H1 (cell line): Measurements from ENCODE around the gene DBET. TPM values are rescaled to one million over a fixed set of nuclear protein-coding genes. Genes with fewer than 3 reads are reported as not detected.

Experiments used
- CTCF ChIA-PET: fragments of 300-600 bp; sonication (Branson Sonifier 250); formaldehyde crosslinking; loops from one replicate; lab custom pipeline; 2021; ENCODE audit not compliant: partially characterized antibody; lab: Charles Lee
- POLR2A ChIA-PET: fragments of 300-600 bp; sonication (Branson Sonifier 250); formaldehyde crosslinking; loops from one replicate; lab custom pipeline; 2021; ENCODE audit warnings: inconsistent platforms; ENCODE audit not compliant: partially characterized antibody; lab: Charles Lee
- DNase-seq, 2 experiments: peaks; one replicate each; pipeline versions ENCODE4 v3.0.0 to v3.0.0-alpha.2; 2010 to 2022; ENCODE audit warnings: low spot score in 2 of 2, low read depth in 1 of 2, mixed read lengths in 1 of 2
- FAIRE-seq: peaks from 2 replicates; lab custom pipeline; 2011; peaks lifted over from hg19 to GRCh38; lab: Jason Lieb, UNC
- H2AFZ ChIP-seq: 2 replicates; pipeline ENCODE4 v1.8.1; 2012; ENCODE audit warnings: low read length, inconsistent platforms
- H2AK5ac ChIP-seq: 2 replicates; pipeline ENCODE4 v1.6.1; 2013; ENCODE audit warnings: low read depth, low read length
- H2BK120ac ChIP-seq: replicated peaks from 2 replicates; pipeline ENCODE3; 2013; ENCODE audit warnings: low read depth, low read length, inconsistent platforms
- H2BK12ac ChIP-seq: 2 replicates; pipeline ENCODE4 v1.6.1; 2013; ENCODE audit warnings: low read depth, low read length
- H2BK15ac ChIP-seq: 2 replicates; pipeline ENCODE4 v1.6.1; 2013; ENCODE audit warnings: low read length
- H2BK20ac ChIP-seq: 2 replicates; pipeline ENCODE4 v1.6.1; 2013; ENCODE audit warnings: low read length
- H2BK5ac ChIP-seq: 2 replicates; pipeline ENCODE4 v1.6.1; 2013; ENCODE audit warnings: low read depth, low read length
- H3K14ac ChIP-seq: 2 replicates; pipeline ENCODE4 v1.6.1; 2013; ENCODE audit warnings: inconsistent platforms; ENCODE audit not compliant: insufficient read length
- H3K18ac ChIP-seq: 2 replicates; pipeline ENCODE4 v1.6.1; 2013; ENCODE audit warnings: low read length; ENCODE audit errors: extremely low read depth
- H3K23ac ChIP-seq: 2 replicates; pipeline ENCODE4 v1.6.1; 2013; ENCODE audit warnings: inconsistent platforms; ENCODE audit not compliant: insufficient read length
- H3K23me2 ChIP-seq: 2 replicates; pipeline ENCODE4 v1.6.1; 2013; ENCODE audit warnings: low read depth, low read length
- H3K27ac ChIP-seq: 2 replicates; pipeline ENCODE4 v1.6.1; 2011; ENCODE audit warnings: low read depth, low read length, inconsistent platforms
- H3K27me3 ChIP-seq, 4 experiments: replicated peaks in 1 of 4; 1 replicate in 1 of 4; 2 replicates in 3 of 4; pipeline versions ENCODE4 v1.6.1 to v1.8.1; 2011 to 2013; ENCODE audit warnings: low read length in 3 of 4, mild to moderate bottlenecking in 3 of 4, inconsistent platforms in 2 of 4, mixed read lengths in 2 of 4, moderate library complexity in 1 of 4; ENCODE audit not compliant: control insufficient read depth in 3 of 4, insufficient read depth in 3 of 4; ENCODE audit errors: extremely low read depth in 1 of 4
- H3K36me3 ChIP-seq, 4 experiments: 2 replicates each; pipeline versions ENCODE4 v1.6.1 to v1.8.1; 2011 to 2013; ENCODE audit warnings: mild to moderate bottlenecking in 4 of 4, low read length in 3 of 4, moderate library complexity in 2 of 4, control low read depth in 1 of 4, inconsistent platforms in 1 of 4; ENCODE audit not compliant: insufficient read depth in 4 of 4, control insufficient read depth in 2 of 4
- H3K4ac ChIP-seq: replicated peaks from 2 replicates; pipeline ENCODE3; 2013; ENCODE audit warnings: low read length, low read depth, mixed read lengths, inconsistent platforms; ENCODE audit not compliant: insufficient read length
- H3K4me1 ChIP-seq, 4 experiments: replicated peaks in 1 of 4; 1 replicate in 1 of 4; 2 replicates in 3 of 4; pipeline versions ENCODE4 v1.6.1 to v1.8.1; 2011 to 2013; ENCODE audit warnings: low read length in 3 of 4, inconsistent platforms in 2 of 4, mixed read lengths in 1 of 4; ENCODE audit not compliant: insufficient read depth in 4 of 4, control insufficient read depth in 3 of 4
- H3K4me2 ChIP-seq, 2 experiments: 2 replicates each; pipeline versions ENCODE4 v1.6.1 to v1.8.1; 2011 to 2013; ENCODE audit warnings: low read depth in 2 of 2, low read length in 2 of 2, control low read depth in 1 of 2, inconsistent platforms in 1 of 2, mild to moderate bottlenecking in 1 of 2; ENCODE audit not compliant: insufficient read depth in 1 of 2
- H3K4me3 ChIP-seq, 4 experiments: fragments of 200-600, 300-600 bp in 1 of 4; sonication (generic), shearing (Covaris generic), sonication (Bioruptor Twin) in 1 of 4; 2 replicates each; pipeline versions ENCODE4 v1.5.1 to v1.8.1; 2011 to 2016; ENCODE audit warnings: low read length in 4 of 4, low read depth in 3 of 4, control low read depth in 2 of 4, inconsistent platforms in 2 of 4, mild to moderate bottlenecking in 2 of 4, mixed read lengths in 1 of 4, moderate library complexity in 1 of 4; ENCODE audit not compliant: insufficient read depth in 2 of 4; ENCODE audit errors: extremely low read depth in 1 of 4
- H3K56ac ChIP-seq: replicated peaks from 2 replicates; pipeline ENCODE3; 2013; ENCODE audit warnings: low read depth, mild to moderate bottlenecking, mixed read lengths, low read length, inconsistent platforms; ENCODE audit not compliant: insufficient read length
- H3K79me1 ChIP-seq: 2 replicates; pipeline ENCODE4 v1.6.1; 2013; ENCODE audit warnings: low read depth, low read length, control low read depth
- H3K79me2 ChIP-seq, 2 experiments: 2 replicates each; pipeline versions ENCODE4 v1.6.1 to v1.8.1; 2012 to 2013; ENCODE audit warnings: low read length in 2 of 2, mild to moderate bottlenecking in 2 of 2, inconsistent platforms in 1 of 2; ENCODE audit not compliant: insufficient read depth in 2 of 2, control insufficient read depth in 1 of 2
- H3K9ac ChIP-seq, 4 experiments: replicated peaks in 1 of 4; 1 replicate in 1 of 4; 2 replicates in 3 of 4; pipeline versions ENCODE4 v1.6.1 to v1.8.1; 2011 to 2013; ENCODE audit warnings: low read depth in 3 of 4, low read length in 3 of 4, control low read depth in 2 of 4, mild to moderate bottlenecking in 2 of 4, moderate library complexity in 2 of 4, inconsistent platforms in 1 of 4; ENCODE audit errors: extremely low read depth in 1 of 4
- H3K9me3 ChIP-seq, 2 experiments: 2 replicates each; pipeline versions ENCODE4 v1.6.1 to v1.8.1; 2012 to 2013; ENCODE audit warnings: mild to moderate bottlenecking in 2 of 2, moderate library complexity in 2 of 2, control low read depth in 1 of 2, inconsistent platforms in 1 of 2, low read depth in 1 of 2, low read length in 1 of 2, mixed read lengths in 1 of 2; ENCODE audit not compliant: insufficient read depth in 2 of 2
- H4K20me1 ChIP-seq, 2 experiments: replicated peaks in 1 of 2; 2 replicates each; pipeline versions ENCODE3 to v1.8.1; 2011 to 2013; ENCODE audit warnings: inconsistent platforms in 2 of 2, low read length in 2 of 2, mild to moderate bottlenecking in 1 of 2; ENCODE audit not compliant: insufficient read depth in 2 of 2, control insufficient read depth in 1 of 2
- H4K5ac ChIP-seq: 2 replicates; pipeline ENCODE4 v1.6.1; 2013; ENCODE audit warnings: low read length, low read depth, mixed read lengths, inconsistent platforms; ENCODE audit not compliant: insufficient read length
- H4K8ac ChIP-seq: 2 replicates; pipeline ENCODE4 v1.8.0; 2013; ENCODE audit warnings: mild to moderate bottlenecking, moderate library complexity, low read length, inconsistent platforms; ENCODE audit not compliant: insufficient read depth; ENCODE audit errors: extremely low read depth
- H4K91ac ChIP-seq: replicated peaks from 2 replicates; pipeline ENCODE3; 2013; ENCODE audit warnings: low read length, mixed read lengths, inconsistent platforms; ENCODE audit not compliant: insufficient read length
- ATF2 ChIP-seq: IDR thresholded peaks from 2 replicates; pipeline ENCODE4 v1.6.1; 2012; ENCODE audit warnings: low read length, inconsistent platforms
- RNF2 ChIP-seq: fragments of 200-900, 300-1000 bp; sonication (generic); IDR thresholded peaks from 2 replicates; pipeline ENCODE4 v1.7.1; 2016; ENCODE audit warnings: borderline replicate concordance, low read depth, mild to moderate bottlenecking, antibody characterized with exemption, low read length; ENCODE audit not compliant: poor library complexity, severe bottlenecking; ENCODE audit errors: missing control alignments
- SP2 ChIP-seq: IDR thresholded peaks from 2 replicates; pipeline ENCODE4 v1.6.1; 2012; ENCODE audit warnings: mild to moderate bottlenecking, low read length, inconsistent platforms
- WGBS, 2 experiments: shearing (Covaris generic) in 1 of 2; methylation state at CpG; one replicate each; pipeline versions ENCODE4 v1.1.6 to v1.1.7; 2013 to 2015; ENCODE audit warnings: low lambda C conversion rate in 2 of 2, mixed read lengths in 2 of 2, inconsistent platforms in 1 of 2, low coverage in 1 of 2, missing lambda C conversion rate in 1 of 2; ENCODE audit not compliant: insufficient replicate concordance in 2 of 2, insufficient coverage in 1 of 2, insufficient read length in 1 of 2; ENCODE audit errors: extremely low coverage in 1 of 2, missing lambda C conversion rate in 1 of 2; 5-methylcytosine and 5-hydroxymethylcytosine counted together
- polyA plus RNA-seq, 7 experiments: library from polyadenylated mRNA; depleted of rRNA in 3 of 7; stranded (reverse) in 5 of 7; unstranded in 2 of 7; fragments of >200 nt in 5 of 7; fragments of 200-250 nt in 2 of 7; gene quantifications; 1 replicate in 5 of 7; 2 replicates in 1 of 7; 4 replicates in 1 of 7; pipeline versions ENCODE4 v1.2.1 to v1.2.3, GENCODE V29; 2011 to 2013; ENCODE audit warnings: missing spikeins in 2 of 7, mixed read lengths in 2 of 7
- total RNA-seq: library from RNA; stranded (reverse); fragmentation: NEBNext Ultra II Directional; extraction: Animal tissue kit (Norgen Biotek cat#: 25700); gene quantifications from 2 replicates; pipeline ENCODE4 v1.2.1, GENCODE V29; 2021

The DBET gene
- total and polyA plus RNA-seq, 2 of the 8 experiments (the other 6 are each of a cell fraction or from before 2014, with no cell fraction given), result not detected

GRCh38 chr4:190018201-190018920 is 45.9 kb upstream of the DBET start:
- 9% methylated on average over 21 of the region's 38 CpGs; no CpG with 5 or more reads in 1 of the 2 experiments for WGBS, 2 experiments
- peak overlapping the region; percentile 70 to 91 for H3K4me2 ChIP-seq
- H3K56ac ChIP-seq, result no peak overlapping the region
- no peak overlapping the region for H3K4ac ChIP-seq
- H4K5ac ChIP-seq, result no peak overlapping the region
- CTCF ChIA-PET, result no interaction called here
- no peak overlapping the region for H3K18ac ChIP-seq
- no peak overlapping the region for H2BK120ac ChIP-seq
- POLR2A ChIA-PET, result no interaction called here
- H4K91ac ChIP-seq, result no peak overlapping the region
- H4K20me1 ChIP-seq, result peaks cover 3 to 5% of the 10 kb centered on the region in 2 experiments
- H3K27me3 ChIP-seq, result peaks cover 70 to 88% (median 77%) of the 10 kb centered on the region in 4 experiments; a peak in 6 of 7 replicates
- no peak overlapping the region for H2BK12ac ChIP-seq
- no peak overlapping the region for H3K23ac ChIP-seq
- H4K8ac ChIP-seq, result no peak overlapping the region
- H3K4me1 ChIP-seq, result peaks cover 5 to 31% (median 16%) of the 10 kb centered on the region in 4 experiments
- H2BK5ac ChIP-seq, result no peak overlapping the region
- no peak overlapping the region; a peak in 1 of 7 replicates for H3K9ac ChIP-seq
- no peak overlapping the region for H2AK5ac ChIP-seq
- FAIRE-seq, result no peak
- no peak overlapping the region for H2BK20ac ChIP-seq
- no peak for DNase-seq
- no peak overlapping the region for H3K27ac ChIP-seq
- no peaks in the 10 kb centered on the region for H3K79me1 ChIP-seq
- H3K4me3 ChIP-seq, result peak overlapping the region in 2 of 4 experiments; percentile 33 to 55; a peak in 5 of 8 replicates
- peaks cover 0 to 3% of the 10 kb centered on the region in 2 experiments; a peak in 1 of 4 replicates for H3K9me3 ChIP-seq
- peaks cover 0 to 4% (median 0%) of the 10 kb centered on the region in 4 experiments; a peak in 1 of 8 replicates for H3K36me3 ChIP-seq
- no peak overlapping the region for H3K14ac ChIP-seq
- H3K23me2 ChIP-seq, result peaks cover 3% of the 10 kb centered on the region; the same call in 1 of the 2 replicates
- peak; percentile 33 for TF ChIP-seq RNF2
- no peak for TF ChIP-seq SP2
- TF ChIP-seq ATF2, result no peak
- H3K79me2 ChIP-seq, result no peaks in the 10 kb centered on the region
- no peak overlapping the region for H2BK15ac ChIP-seq
- H2AFZ ChIP-seq, result no peak overlapping the region
